Stimulated activated CD8-positive, alpha-beta memory T cell treated with anti-CD3 and anti-CD28 coated beads, Interleukin-4, amount 100 ng/mL, for 4 hours (primary cell): Measurements from ENCODE around the gene OXSM.
A peak's percentile ranks its signal among the peaks of the same experiment; 100 is the strongest.

ENCODE experiments used
- DNase-seq, 2 donors: peaks; one replicate each; pipeline ENCODE4 v3.0.0-alpha.2; 2020; ENCODE audit warnings: low read depth in 2 of 2, low spot score in 1 of 2

The OXSM gene

GRCh38 chr3:25789596-25790556 lies at the start of gene OXSM:
Gene OXSM (plus strand): TSS chr3:25790090. CDS start chr3:25791021, 931 bp downstream.
- peak; percentile 84 to 89 for DNase-seq

- DNase-seq: no peak
Observed at GRCh38 chr3:25744470-25744869, 45.4 kb upstream of the OXSM start.

GRCh38 chr3:25747033-25747432 lies 42.9 kb upstream of the OXSM start:
- DNase-seq: no peak

GRCh38 chr3:25748189-25748588 lies 41.7 kb upstream of the OXSM start:
- no peak for DNase-seq

GRCh38 chr3:25749031-25749581 lies 40.8 kb upstream of the OXSM start:
- DNase-seq: no peak

GRCh38 chr3:25751048-25751447 lies 38.8 kb upstream of the OXSM start:
- no peak for DNase-seq

- no peak for DNase-seq
Observed at GRCh38 chr3:25751725-25752124, 38.2 kb upstream of the OXSM start.

GRCh38 chr3:25768851-25769250 lies 21.0 kb upstream of the OXSM start:
- DNase-seq: no peak

GRCh38 chr3:25775936-25776335 lies 14.0 kb upstream of the OXSM start:
- DNase-seq: no peak

GRCh38 chr3:25780618-25781017 lies 9.3 kb upstream of the OXSM start:
- DNase-seq: no peak

- no peak for DNase-seq
Observed at GRCh38 chr3:25781145-25781757, 8.6 kb upstream of the OXSM start.

- no peak for DNase-seq
Observed at GRCh38 chr3:25781758-25782594, 7.9 kb upstream of the OXSM start.

GRCh38 chr3:25782636-25782937 lies 7.3 kb upstream of the OXSM start:
- DNase-seq: no peak

- peak; percentile 68 to 71 for DNase-seq
Observed at GRCh38 chr3:25782938-25783660, 6.8 kb upstream of the OXSM start, which contains the start of gene NGLY1. Gene NGLY1 (minus strand): TSS chr3:25783443. CDS start chr3:25783390, 53 bp downstream.

GRCh38 chr3:25783661-25784512 lies 6.0 kb upstream of the OXSM start:
- no peak for DNase-seq

- no peak for DNase-seq
Observed at GRCh38 chr3:25784971-25785370, 4.9 kb upstream of the OXSM start.

- no peak for DNase-seq
Observed at GRCh38 chr3:25785826-25786225, 4.1 kb upstream of the OXSM start.

- DNase-seq: no peak
Observed at GRCh38 chr3:25787689-25788088, 2.2 kb upstream of the OXSM start.

- no peak for DNase-seq
Observed at GRCh38 chr3:25789209-25789595, 688 bp upstream of the OXSM start.

GRCh38 chr3:25801786-25802185 lies 11.9 kb downstream of the OXSM start:
- no peak for DNase-seq
